Measurements from ENCODE around the gene EPHB1.
A peak's percentile ranks its signal among the peaks of the same experiment; 100 is the strongest.

Gene EPHB1

DNA sequence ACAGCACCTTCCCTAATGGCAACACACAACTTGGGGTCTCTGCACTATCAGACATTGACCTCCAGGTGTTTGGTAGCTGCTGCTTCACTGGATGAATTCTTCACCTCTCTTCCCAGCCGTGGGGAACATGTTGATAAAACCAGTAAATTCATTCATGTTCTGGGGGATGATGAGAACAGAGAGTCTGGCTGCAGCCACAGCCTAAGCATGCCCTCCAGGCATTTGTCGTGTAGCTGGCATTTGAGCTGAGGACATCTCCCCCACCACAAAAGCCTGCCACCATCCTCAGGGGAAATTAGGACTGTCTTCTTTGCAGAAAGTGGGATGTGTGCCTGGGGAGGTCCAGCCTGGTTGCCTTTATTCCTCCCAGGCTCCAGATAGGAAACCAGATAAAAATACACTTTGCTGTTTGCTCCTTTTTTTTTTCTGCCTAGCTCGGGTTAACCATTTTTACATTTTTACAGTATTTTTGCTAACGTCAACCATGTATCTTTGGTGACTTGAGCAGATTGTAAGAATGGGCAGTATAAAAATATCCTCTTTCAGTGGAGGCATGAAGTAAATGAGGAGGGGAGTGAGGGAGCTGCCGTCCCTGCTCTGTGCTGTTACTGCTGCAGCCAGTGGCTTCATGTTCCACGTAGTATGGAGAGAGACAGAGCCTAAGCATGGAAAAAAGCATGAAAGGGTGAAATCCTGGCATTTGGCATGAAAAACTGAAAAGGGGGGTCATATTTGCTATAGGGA is 444.0 kb downstream of the EPHB1 start:
- no peak overlapping the region for H3K4me2 ChIP-seq (ENCODE audit: low read length)
- no peak for TF ChIP-seq EZH2 (IDR thresholded peaks at IDR 0.05; ENCODE audit: borderline replicate concordance, low read length)
- TF ChIP-seq, protein P1, sequence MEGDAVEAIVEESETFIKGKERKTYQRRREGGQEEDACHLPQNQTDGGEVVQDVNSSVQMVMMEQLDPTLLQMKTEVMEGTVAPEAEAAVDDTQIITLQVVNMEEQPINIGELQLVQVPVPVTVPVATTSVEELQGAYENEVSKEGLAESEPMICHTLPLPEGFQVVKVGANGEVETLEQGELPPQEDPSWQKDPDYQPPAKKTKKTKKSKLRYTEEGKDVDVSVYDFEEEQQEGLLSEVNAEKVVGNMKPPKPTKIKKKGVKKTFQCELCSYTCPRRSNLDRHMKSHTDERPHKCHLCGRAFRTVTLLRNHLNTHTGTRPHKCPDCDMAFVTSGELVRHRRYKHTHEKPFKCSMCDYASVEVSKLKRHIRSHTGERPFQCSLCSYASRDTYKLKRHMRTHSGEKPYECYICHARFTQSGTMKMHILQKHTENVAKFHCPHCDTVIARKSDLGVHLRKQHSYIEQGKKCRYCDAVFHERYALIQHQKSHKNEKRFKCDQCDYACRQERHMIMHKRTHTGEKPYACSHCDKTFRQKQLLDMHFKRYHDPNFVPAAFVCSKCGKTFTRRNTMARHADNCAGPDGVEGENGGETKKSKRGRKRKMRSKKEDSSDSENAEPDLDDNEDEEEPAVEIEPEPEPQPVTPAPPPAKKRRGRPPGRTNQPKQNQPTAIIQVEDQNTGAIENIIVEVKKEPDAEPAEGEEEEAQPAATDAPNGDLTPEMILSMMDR (IDR thresholded peaks at IDR 0.05; ENCODE audit: low read length): no peak
- H3K79me2 ChIP-seq (ENCODE audit: insufficient read depth, low read length): no peaks in the 10 kb centered on the region
- no peaks in the 10 kb centered on the region for H3K27me3 ChIP-seq (ENCODE audit: insufficient read depth, low read length)
- H3K4me3 ChIP-seq (ENCODE audit: low read depth, low read length, poor library complexity, severe bottlenecking): no peak overlapping the region
- H3K4me1 ChIP-seq (ENCODE audit: insufficient read depth, low read length, severe bottlenecking): no peaks in the 10 kb centered on the region
- H3K9me3 ChIP-seq (ENCODE audit: low read length): no peaks in the 10 kb centered on the region
- no peak overlapping the region for H3K27ac ChIP-seq (ENCODE audit: low read depth, low read length, poor library complexity, severe bottlenecking)
- no peaks in the 10 kb centered on the region for H3K36me3 ChIP-seq (ENCODE audit: insufficient read depth, low read length)
- no peak overlapping the region for H2AFZ ChIP-seq (ENCODE audit: low read length)
- no peaks in the 10 kb centered on the region for H4K20me1 ChIP-seq (ENCODE audit: insufficient read depth, low read length)
- H3K9me2 ChIP-seq (ENCODE audit: low read depth, low read length): no peaks in the 10 kb centered on the region
- no peak overlapping the region for H3K9ac ChIP-seq (ENCODE audit: low read length)
- H3F3A ChIP-seq (ENCODE audit: insufficient read depth, low read length): no peaks in the 10 kb centered on the region

DNA sequence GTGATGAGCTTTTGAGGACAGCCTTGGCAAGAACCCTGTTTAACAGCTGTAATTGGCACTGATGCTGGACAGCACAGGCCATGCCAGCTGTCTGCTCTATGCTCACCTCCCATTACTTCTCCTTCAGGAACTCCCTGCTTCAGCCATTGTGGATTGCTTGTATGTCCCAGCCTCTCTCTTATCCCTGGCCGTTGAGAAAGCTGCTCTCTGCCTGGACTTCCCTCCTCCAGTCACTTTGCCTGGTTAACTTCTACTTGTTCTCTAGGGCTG is 444.5 kb downstream of the EPHB1 start:
- no peaks in the 10 kb centered on the region for H3K27me3 ChIP-seq (ENCODE audit: insufficient read depth, low read length)

DNA sequence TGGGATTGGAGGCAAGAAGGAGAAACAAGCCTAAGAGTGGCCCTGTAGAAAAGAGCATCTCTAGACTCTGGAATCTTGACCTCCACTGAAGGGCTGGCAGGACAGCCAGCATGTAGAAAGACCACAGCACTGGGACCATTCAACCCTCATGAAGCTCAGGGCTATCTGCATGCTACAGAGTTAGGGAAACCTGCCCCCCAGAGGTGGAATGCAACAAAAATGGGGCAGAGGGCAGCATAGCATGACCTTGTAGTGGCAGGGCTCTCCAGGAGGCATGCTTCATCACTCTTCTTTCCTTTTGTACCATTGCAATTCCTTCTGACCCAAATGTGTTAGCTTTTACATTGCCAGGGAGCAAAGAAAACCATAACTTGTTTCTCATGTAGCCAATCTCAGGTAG is 445.4 kb downstream of the EPHB1 start:
- Histone ChIP-seq H3K9me2 (ENCODE audit: low read depth, low read length) (no peaks in the 10 kb centered on the region), H3K27me3 (ENCODE audit: insufficient read depth, low read length) (no peaks in the 10 kb centered on the region), H3K79me2 (ENCODE audit: insufficient read depth, low read length) (no peaks in the 10 kb centered on the region), H3K9me3 (ENCODE audit: low read length) (no peaks in the 10 kb centered on the region), H4K20me1 (ENCODE audit: insufficient read depth, low read length) (no peaks in the 10 kb centered on the region), H3K4me1 (ENCODE audit: insufficient read depth, low read length, severe bottlenecking) (no peaks in the 10 kb centered on the region), H3K4me3 (ENCODE audit: low read depth, low read length, poor library complexity, severe bottlenecking) (no peak overlapping the region), H2AFZ (ENCODE audit: low read length) (no peak overlapping the region), H3K9ac (ENCODE audit: low read length) (no peak overlapping the region), H3K36me3 (ENCODE audit: insufficient read depth, low read length) (no peaks in the 10 kb centered on the region), H3K27ac (ENCODE audit: low read depth, low read length, poor library complexity, severe bottlenecking) (no peak overlapping the region), H3F3A (ENCODE audit: insufficient read depth, low read length) (no peaks in the 10 kb centered on the region), H3K4me2 (ENCODE audit: low read length) (no peak overlapping the region)
- TF ChIP-seq, protein P1 (IDR thresholded peaks at IDR 0.05; ENCODE audit: low read length): peak; percentile 26; the same call in 1 of the 2 replicates
- no peak for TF ChIP-seq EZH2 (IDR thresholded peaks at IDR 0.05; ENCODE audit: borderline replicate concordance, low read length)

More for the DNA sequence above, 444.5 kb downstream of the EPHB1 start:
- H3K79me2 ChIP-seq (ENCODE audit: insufficient read depth, low read length): no peaks in the 10 kb centered on the region
- no peak overlapping the region for H3K4me2 ChIP-seq (ENCODE audit: low read length)
- H3K4me1 ChIP-seq (ENCODE audit: insufficient read depth, low read length, severe bottlenecking): no peaks in the 10 kb centered on the region
- no peaks in the 10 kb centered on the region for H4K20me1 ChIP-seq (ENCODE audit: insufficient read depth, low read length)
- no peak overlapping the region for H3K27ac ChIP-seq (ENCODE audit: low read depth, low read length, poor library complexity, severe bottlenecking)
- H3K36me3 ChIP-seq (ENCODE audit: insufficient read depth, low read length): no peaks in the 10 kb centered on the region
- no peak overlapping the region for H2AFZ ChIP-seq (ENCODE audit: low read length)
- no peaks in the 10 kb centered on the region for H3K9me2 ChIP-seq (ENCODE audit: low read depth, low read length)
- no peak overlapping the region for H3K9ac ChIP-seq (ENCODE audit: low read length)
- no peak overlapping the region for H3K4me3 ChIP-seq (ENCODE audit: low read depth, low read length, poor library complexity, severe bottlenecking)
- no peak for TF ChIP-seq EZH2 (IDR thresholded peaks at IDR 0.05; ENCODE audit: borderline replicate concordance, low read length)
- TF ChIP-seq, protein P1 (IDR thresholded peaks at IDR 0.05; ENCODE audit: low read length): no peak
- no peaks in the 10 kb centered on the region for H3K9me3 ChIP-seq (ENCODE audit: low read length)
- H3F3A ChIP-seq (ENCODE audit: insufficient read depth, low read length): no peaks in the 10 kb centered on the region
